Coronary artery (tissue), 2 donors: ENCODE measurements around the gene ANKMY2.

ENCODE experiments used
- DNase-seq: peaks from one replicate; pipeline ENCODE4 v3.0.0-alpha.2; 2017; ENCODE audit warnings: low spot score
- H3K27ac ChIP-seq, 2 donors: fragments of 200-600 bp; sonication (generic); one replicate each; pipeline ENCODE4 v1.5.1; 2016 to 2019
- H3K4me3 ChIP-seq: fragments of 200-600 bp; sonication (generic); 2 replicates; pipeline ENCODE4 v1.5.1; 2016; ENCODE audit warnings: mild to moderate bottlenecking, moderate library complexity
- CTCF ChIP-seq: fragments of 200-600 bp; sonication (generic); IDR thresholded peaks from one replicate; pipeline ENCODE4 v1.5.1; 2019; ENCODE audit warnings: antibody characterized with exemption

The ANKMY2 gene

GRCh38 chr7:16562456-16563220 lies 82.9 kb downstream of the ANKMY2 start:
- Histone ChIP-seq H3K27ac (no peak overlapping the region), H3K4me3 (no peak overlapping the region)
- no peak for DNase-seq
- TF ChIP-seq CTCF: no peak

- Histone ChIP-seq H3K4me3 (no peak overlapping the region), H3K27ac (no peak overlapping the region)
- no peak for TF ChIP-seq CTCF
- DNase-seq: no peak
Measured at GRCh38 chr7:16561943-16562342, 83.6 kb downstream of the ANKMY2 start.

GRCh38 chr7:16559497-16560179 lies 85.9 kb downstream of the ANKMY2 start:
- DNase-seq: no peak
- H3K27ac ChIP-seq: no peak overlapping the region
- no peak overlapping the region for H3K4me3 ChIP-seq
- TF ChIP-seq CTCF: no peak

GRCh38 chr7:16558761-16559302 lies 86.7 kb downstream of the ANKMY2 start:
- TF ChIP-seq CTCF: no peak
- no peak for DNase-seq

GRCh38 chr7:16556359-16556758 lies 89.2 kb downstream of the ANKMY2 start:
- H3K4me3 ChIP-seq: no peak overlapping the region
- no peak for DNase-seq
- H3K27ac ChIP-seq: no peak overlapping the region
- TF ChIP-seq CTCF: no peak

More at GRCh38 chr7:16558761-16559302, 86.7 kb downstream of the ANKMY2 start:
- no peak overlapping the region for H3K4me3 ChIP-seq
- no peak overlapping the region for H3K27ac ChIP-seq

GRCh38 chr7:16554518-16555236 lies 90.9 kb downstream of the ANKMY2 start:
- no peak for TF ChIP-seq CTCF
- no peak for DNase-seq
- H3K27ac ChIP-seq: no peak overlapping the region
- no peak overlapping the region for H3K4me3 ChIP-seq
